Neural cell (in vitro differentiated cells): ENCODE measurements around the gene COMP. TPM values are rescaled to one million over a fixed set of nuclear protein-coding genes. Genes with fewer than 3 reads are reported as not detected.

ENCODE experiments used
- H2AFZ ChIP-seq: fragments of 200-600, 300-800 bp; sonication (generic), shearing (Covaris generic); 2 replicates; pipeline ENCODE4 v1.6.0; 2014; ENCODE audit warnings: low read depth, mild to moderate bottlenecking, antibody characterized with exemption, low read length, moderate library complexity
- H3F3A ChIP-seq: fragments of 200-600 bp; shearing (Covaris generic); 2 replicates; pipeline ENCODE4 v1.6.1; 2016; ENCODE audit warnings: mild to moderate bottlenecking, moderate library complexity, mixed read lengths, antibody characterized with exemption, low read length; ENCODE audit not compliant: insufficient read depth, poor library complexity, severe bottlenecking
- H3K27ac ChIP-seq: fragments of 200-600, 300-800 bp; sonication (generic), shearing (Covaris generic); 2 replicates; pipeline ENCODE4 v1.5.1; 2014; ENCODE audit warnings: mild to moderate bottlenecking, low read length, moderate library complexity
- H3K27me3 ChIP-seq: fragments of 300-800, 200-600 bp; sonication (generic), shearing (Covaris generic); 2 replicates; pipeline ENCODE4 v1.6.0; 2014; ENCODE audit warnings: mild to moderate bottlenecking, low read depth, low read length, moderate library complexity; ENCODE audit not compliant: insufficient read depth
- H3K36me3 ChIP-seq: fragments of 300-800, 200-600 bp; sonication (generic), shearing (Covaris generic); 2 replicates; pipeline ENCODE4 v1.5.1; 2014; ENCODE audit warnings: mild to moderate bottlenecking, antibody characterized with exemption, low read length, moderate library complexity; ENCODE audit not compliant: insufficient read depth
- H3K4me2 ChIP-seq: fragments of 300-800, 200-600 bp; sonication (generic), shearing (Covaris generic); 2 replicates; pipeline ENCODE4 v1.6.0; 2014; ENCODE audit warnings: mild to moderate bottlenecking, low read length
- H3K4me3 ChIP-seq: fragments of 300-800, 200-600 bp; sonication (generic), shearing (Covaris generic); 2 replicates; pipeline ENCODE4 v1.5.1; 2014; ENCODE audit warnings: mild to moderate bottlenecking, low read length, moderate library complexity
- H3K79me2 ChIP-seq: fragments of 200-600 bp; shearing (Covaris generic); replicated peaks from 2 replicates; pipeline ENCODE4 v1.6.0; 2014; ENCODE audit warnings: mild to moderate bottlenecking, low read length, moderate library complexity; ENCODE audit not compliant: insufficient read depth
- H3K9ac ChIP-seq: fragments of 300-800, 200-600 bp; sonication (generic), shearing (Covaris generic); 2 replicates; pipeline ENCODE4 v1.6.1; 2016; ENCODE audit warnings: mild to moderate bottlenecking, low read length, mixed read lengths
- H3K9me2 ChIP-seq: fragments of 200-600 bp; shearing (Covaris generic); 2 replicates; pipeline ENCODE4 v1.6.1; 2016; ENCODE audit warnings: mild to moderate bottlenecking, low read length, mixed read lengths; ENCODE audit not compliant: insufficient read depth
- H3K9me3 ChIP-seq: fragments of 200-600, 300-800 bp; sonication (generic), shearing (Covaris generic); 2 replicates; pipeline ENCODE4 v1.6.1; 2016; ENCODE audit warnings: mild to moderate bottlenecking, mixed run types, low read length, moderate library complexity, mixed read lengths
- H4K20me1 ChIP-seq: fragments of 200-600 bp; shearing (Covaris generic); 2 replicates; pipeline ENCODE4 v1.6.1; 2016; ENCODE audit warnings: mild to moderate bottlenecking, mixed run types; ENCODE audit not compliant: insufficient read depth
- EP300 ChIP-seq: fragments of 450-650 bp; conservative IDR thresholded peaks from 2 replicates; pipeline ENCODE4 v1.6.1; 2014; ENCODE audit warnings: antibody characterized with exemption, mild to moderate bottlenecking, moderate library complexity; ENCODE audit not compliant: poor library complexity, severe bottlenecking
- EZH2 ChIP-seq: fragments of 200-600, 300-800 bp; shearing (Covaris generic), sonication (generic); IDR thresholded peaks from 2 replicates; pipeline ENCODE4 v1.6.1; 2014; ENCODE audit warnings: antibody characterized with exemption, low read length, borderline replicate concordance, mild to moderate bottlenecking; ENCODE audit not compliant: insufficient read depth, poor library complexity, severe bottlenecking
- MXI1 ChIP-seq: fragments of 450-650 bp; conservative IDR thresholded peaks from 2 replicates; pipeline ENCODE4 v1.6.1; 2014; ENCODE audit warnings: antibody characterized with exemption, mild to moderate bottlenecking; ENCODE audit not compliant: poor library complexity, severe bottlenecking
- POLR2AphosphoS5 ChIP-seq: IDR thresholded peaks from 2 replicates; pipeline ENCODE4 v1.6.1; 2012
- RAD21 ChIP-seq: fragments of 450-650 bp; conservative IDR thresholded peaks from 2 replicates; pipeline ENCODE4 v1.6.1; 2014; ENCODE audit warnings: antibody characterized with exemption, mild to moderate bottlenecking, moderate library complexity
- SMC3 ChIP-seq: fragments of 450-650 bp; conservative IDR thresholded peaks from 2 replicates; pipeline ENCODE4 v1.6.1; 2014; ENCODE audit warnings: antibody characterized with exemption, mild to moderate bottlenecking, moderate library complexity; ENCODE audit not compliant: poor library complexity
- TAF1 ChIP-seq: IDR thresholded peaks from 2 replicates; pipeline ENCODE4 v1.6.1; 2012; ENCODE audit warnings: low read depth
- polyA plus RNA-seq: library from polyadenylated mRNA; depleted of rRNA; stranded (reverse); fragments of >200 nt; gene quantifications from 2 replicates; pipeline ENCODE4 v1.2.3, GENCODE V29; 2014
- TF ChIP-seq, protein P1 (sequence below): fragments of 450-650 bp; IDR thresholded peaks from 2 replicates; pipeline ENCODE4 v1.5.1; 2014; ENCODE audit warnings: antibody characterized with exemption, mild to moderate bottlenecking, moderate library complexity; ENCODE audit not compliant: poor library complexity, severe bottlenecking
- TF ChIP-seq, protein P2 (sequence below): IDR thresholded peaks from 2 replicates; pipeline ENCODE4 v1.6.1; 2012; ENCODE audit warnings: borderline replicate concordance

The COMP gene
- polyA plus RNA-seq, 1 donor from 2014 or later = not detected

DNA sequence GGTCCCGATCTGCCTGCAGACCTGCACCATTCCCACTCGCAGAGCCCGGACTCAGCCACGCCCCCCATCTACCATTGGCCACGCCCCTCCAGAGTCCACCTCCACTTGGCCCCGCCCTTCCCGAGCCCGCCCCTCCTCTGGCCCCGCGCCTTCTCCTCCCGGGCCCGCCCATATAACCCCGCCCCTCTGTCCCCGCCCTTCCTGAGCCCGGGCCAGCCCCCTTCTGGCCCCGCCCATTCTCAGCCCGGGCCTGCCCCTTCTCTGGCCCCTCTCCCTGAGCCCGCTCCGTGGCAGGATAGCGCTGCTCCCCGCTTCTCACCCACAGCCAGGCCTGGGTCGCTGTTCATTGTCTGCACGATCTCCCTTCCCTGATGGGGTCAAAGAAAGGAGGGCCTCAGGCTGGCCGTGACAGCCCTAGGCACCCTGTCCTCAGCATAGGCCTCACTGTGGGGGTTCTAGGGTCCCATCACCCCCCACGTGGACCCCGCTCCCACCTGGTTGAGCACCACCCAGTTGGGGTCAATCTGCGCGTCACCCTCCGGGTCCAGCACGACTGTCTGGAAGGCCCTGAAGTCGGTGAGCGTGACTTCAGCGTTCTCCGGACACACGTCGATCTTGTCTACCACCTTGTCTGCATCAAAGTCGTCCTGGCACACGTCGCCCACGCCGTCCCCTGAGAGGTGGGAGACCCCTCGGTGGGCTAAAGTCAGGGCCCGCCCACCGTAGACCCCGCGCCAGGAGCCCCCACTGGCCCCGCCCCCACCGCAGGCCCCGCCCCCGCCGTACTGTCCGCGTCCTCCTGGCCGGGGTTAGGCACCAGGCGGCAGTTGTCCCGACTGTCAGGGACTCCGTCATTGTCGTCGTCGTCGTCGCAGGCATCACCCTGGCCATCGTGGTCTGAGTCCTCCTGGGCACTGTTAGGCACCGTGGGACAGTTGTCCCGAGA, 5.7 kb downstream of the COMP start:
- H3F3A ChIP-seq = no peaks in the 10 kb centered on the region
- H3K36me3 ChIP-seq = no peaks in the 10 kb centered on the region
- H3K4me2 ChIP-seq = no peak overlapping the region
- H3K4me3 ChIP-seq = no peak overlapping the region
- peaks cover 8% of the 10 kb centered on the region for H3K9me3 ChIP-seq
- peaks cover 59% of the 10 kb centered on the region for H3K27me3 ChIP-seq
- no peaks in the 10 kb centered on the region for H4K20me1 ChIP-seq
- H2AFZ ChIP-seq = no peak overlapping the region
- H3K9ac ChIP-seq = no peak overlapping the region
- H3K9me2 ChIP-seq = no peaks in the 10 kb centered on the region
- no peaks in the 10 kb centered on the region for H3K79me2 ChIP-seq
- H3K27ac ChIP-seq = no peak overlapping the region
- TF ChIP-seq EZH2 (no peak), MXI1 (no peak), EP300 (no peak)

DNA sequence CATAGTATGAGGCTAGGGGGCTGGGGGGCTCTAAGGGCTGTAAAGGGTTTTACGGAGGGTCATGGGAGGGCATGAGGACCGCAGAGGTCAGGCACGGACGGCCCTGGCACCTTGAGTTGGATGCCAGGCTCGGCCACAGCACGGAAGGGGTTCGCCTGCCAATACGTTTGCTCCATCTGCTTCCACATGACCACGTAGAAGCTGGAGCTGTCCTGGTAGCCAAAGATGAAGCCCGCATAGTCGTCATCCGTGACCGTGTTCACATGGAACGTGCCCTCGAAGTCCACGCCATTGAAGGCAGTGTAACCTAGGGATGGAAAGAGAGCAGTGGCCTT, 6.4 kb downstream of the COMP start:
- Histone ChIP-seq H3K4me2 (no peak overlapping the region), H3K27ac (no peak overlapping the region), H3K36me3 (no peaks in the 10 kb centered on the region), H3K79me2 (no peaks in the 10 kb centered on the region), H3K9me2 (no peaks in the 10 kb centered on the region), H3K27me3 (peaks cover 52% of the 10 kb centered on the region), H2AFZ (no peak overlapping the region), H3F3A (no peaks in the 10 kb centered on the region), H4K20me1 (no peaks in the 10 kb centered on the region), H3K9ac (no peak overlapping the region), H3K4me3 (no peak overlapping the region), H3K9me3 (peaks cover 8% of the 10 kb centered on the region)
- TF ChIP-seq TAF1 (no peak), EZH2 (no peak), MXI1 (no peak), RAD21 (no peak), SMC3 (no peak), EP300 (no peak), POLR2AphosphoS5 (no peak)
- TF ChIP-seq, protein P1, sequence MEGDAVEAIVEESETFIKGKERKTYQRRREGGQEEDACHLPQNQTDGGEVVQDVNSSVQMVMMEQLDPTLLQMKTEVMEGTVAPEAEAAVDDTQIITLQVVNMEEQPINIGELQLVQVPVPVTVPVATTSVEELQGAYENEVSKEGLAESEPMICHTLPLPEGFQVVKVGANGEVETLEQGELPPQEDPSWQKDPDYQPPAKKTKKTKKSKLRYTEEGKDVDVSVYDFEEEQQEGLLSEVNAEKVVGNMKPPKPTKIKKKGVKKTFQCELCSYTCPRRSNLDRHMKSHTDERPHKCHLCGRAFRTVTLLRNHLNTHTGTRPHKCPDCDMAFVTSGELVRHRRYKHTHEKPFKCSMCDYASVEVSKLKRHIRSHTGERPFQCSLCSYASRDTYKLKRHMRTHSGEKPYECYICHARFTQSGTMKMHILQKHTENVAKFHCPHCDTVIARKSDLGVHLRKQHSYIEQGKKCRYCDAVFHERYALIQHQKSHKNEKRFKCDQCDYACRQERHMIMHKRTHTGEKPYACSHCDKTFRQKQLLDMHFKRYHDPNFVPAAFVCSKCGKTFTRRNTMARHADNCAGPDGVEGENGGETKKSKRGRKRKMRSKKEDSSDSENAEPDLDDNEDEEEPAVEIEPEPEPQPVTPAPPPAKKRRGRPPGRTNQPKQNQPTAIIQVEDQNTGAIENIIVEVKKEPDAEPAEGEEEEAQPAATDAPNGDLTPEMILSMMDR = no peak
- TF ChIP-seq, protein P2, sequence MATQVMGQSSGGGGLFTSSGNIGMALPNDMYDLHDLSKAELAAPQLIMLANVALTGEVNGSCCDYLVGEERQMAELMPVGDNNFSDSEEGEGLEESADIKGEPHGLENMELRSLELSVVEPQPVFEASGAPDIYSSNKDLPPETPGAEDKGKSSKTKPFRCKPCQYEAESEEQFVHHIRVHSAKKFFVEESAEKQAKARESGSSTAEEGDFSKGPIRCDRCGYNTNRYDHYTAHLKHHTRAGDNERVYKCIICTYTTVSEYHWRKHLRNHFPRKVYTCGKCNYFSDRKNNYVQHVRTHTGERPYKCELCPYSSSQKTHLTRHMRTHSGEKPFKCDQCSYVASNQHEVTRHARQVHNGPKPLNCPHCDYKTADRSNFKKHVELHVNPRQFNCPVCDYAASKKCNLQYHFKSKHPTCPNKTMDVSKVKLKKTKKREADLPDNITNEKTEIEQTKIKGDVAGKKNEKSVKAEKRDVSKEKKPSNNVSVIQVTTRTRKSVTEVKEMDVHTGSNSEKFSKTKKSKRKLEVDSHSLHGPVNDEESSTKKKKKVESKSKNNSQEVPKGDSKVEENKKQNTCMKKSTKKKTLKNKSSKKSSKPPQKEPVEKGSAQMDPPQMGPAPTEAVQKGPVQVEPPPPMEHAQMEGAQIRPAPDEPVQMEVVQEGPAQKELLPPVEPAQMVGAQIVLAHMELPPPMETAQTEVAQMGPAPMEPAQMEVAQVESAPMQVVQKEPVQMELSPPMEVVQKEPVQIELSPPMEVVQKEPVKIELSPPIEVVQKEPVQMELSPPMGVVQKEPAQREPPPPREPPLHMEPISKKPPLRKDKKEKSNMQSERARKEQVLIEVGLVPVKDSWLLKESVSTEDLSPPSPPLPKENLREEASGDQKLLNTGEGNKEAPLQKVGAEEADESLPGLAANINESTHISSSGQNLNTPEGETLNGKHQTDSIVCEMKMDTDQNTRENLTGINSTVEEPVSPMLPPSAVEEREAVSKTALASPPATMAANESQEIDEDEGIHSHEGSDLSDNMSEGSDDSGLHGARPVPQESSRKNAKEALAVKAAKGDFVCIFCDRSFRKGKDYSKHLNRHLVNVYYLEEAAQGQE = no peak
